ENCODE results near the gene VASH2. TPM values are rescaled to one million over a fixed set of nuclear protein-coding genes. Genes with fewer than 3 reads are reported as not detected.

The VASH2 gene
- total and polyA plus RNA-seq, 2 of the 4 experiments (the other 2 are of a cell fraction), result 0.90 to 1.2 TPM

GRCh38 chr1:212968368-212968863 is 18.1 kb downstream of the VASH2 start:
- no peak overlapping the region for H4K5ac ChIP-seq (ENCODE audit: low read depth, low read length)
- no peak overlapping the region for H2BK5ac ChIP-seq (ENCODE audit: low read depth, low read length, poor library complexity, severe bottlenecking)
- no peaks in the 10 kb centered on the region for H3K27me3 ChIP-seq (ENCODE audit: control insufficient read depth, insufficient read depth, low read length)
- no peak overlapping the region for H3K14ac ChIP-seq (replicated peaks; ENCODE audit: low read depth, low read length)
- H2AFZ ChIP-seq (replicated peaks; ENCODE audit: low read length, poor library complexity), result peak overlapping the region; percentile 69
- no peak overlapping the region for H3K4ac ChIP-seq (ENCODE audit: low read depth, low read length)
- TF ChIP-seq MAZ (IDR thresholded peaks at IDR 0.05; ENCODE audit: borderline replicate concordance, low read depth, low read length), result no peak
- TF ChIP-seq USF2 (IDR thresholded peaks at IDR 0.05; ENCODE audit: low read depth, low read length), result no peak
- no peak for TF ChIP-seq CTCF (conservative IDR thresholded peaks at IDR 0.05; ENCODE audit: low read depth, low read length)
- TF ChIP-seq CHD1 (IDR thresholded peaks at IDR 0.05; ENCODE audit: low read depth, low read length), result no peak
- no peak for TF ChIP-seq SMC3 (IDR thresholded peaks at IDR 0.05; ENCODE audit: low read depth, low read length)
- TF ChIP-seq RAD21 (IDR thresholded peaks at IDR 0.05; ENCODE audit: low read length), result no peak
- no peak for TF ChIP-seq CEBPB (IDR thresholded peaks at IDR 0.05; ENCODE audit: low read depth, low read length)
- TF ChIP-seq BHLHE40 (IDR thresholded peaks at IDR 0.05; ENCODE audit: low read depth, low read length), result no peak
- TF ChIP-seq POLR2A (IDR thresholded peaks at IDR 0.05; ENCODE audit: low read depth, low read length), result no peak
- no peak for TF ChIP-seq MAFK (IDR thresholded peaks at IDR 0.05; ENCODE audit: low read depth, low read length)
- TF ChIP-seq FOS (IDR thresholded peaks at IDR 0.05; ENCODE audit: low read depth, low read length), result no peak
- TF ChIP-seq RCOR1 (IDR thresholded peaks at IDR 0.05; ENCODE audit: insufficient replicate concordance, low read length), result no peak
- no peak for TF ChIP-seq MXI1 (IDR thresholded peaks at IDR 0.05; ENCODE audit: borderline replicate concordance, low read depth, low read length)
- TF ChIP-seq RFX5 (IDR thresholded peaks at IDR 0.05; ENCODE audit: low read depth, low read length), result no peak
- TF ChIP-seq, protein P1, sequence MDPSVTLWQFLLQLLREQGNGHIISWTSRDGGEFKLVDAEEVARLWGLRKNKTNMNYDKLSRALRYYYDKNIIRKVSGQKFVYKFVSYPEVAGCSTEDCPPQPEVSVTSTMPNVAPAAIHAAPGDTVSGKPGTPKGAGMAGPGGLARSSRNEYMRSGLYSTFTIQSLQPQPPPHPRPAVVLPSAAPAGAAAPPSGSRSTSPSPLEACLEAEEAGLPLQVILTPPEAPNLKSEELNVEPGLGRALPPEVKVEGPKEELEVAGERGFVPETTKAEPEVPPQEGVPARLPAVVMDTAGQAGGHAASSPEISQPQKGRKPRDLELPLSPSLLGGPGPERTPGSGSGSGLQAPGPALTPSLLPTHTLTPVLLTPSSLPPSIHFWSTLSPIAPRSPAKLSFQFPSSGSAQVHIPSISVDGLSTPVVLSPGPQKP (IDR thresholded peaks at IDR 0.05; ENCODE audit: borderline replicate concordance, low read depth, low read length), result no peak
- no peak for TF ChIP-seq NFE2L2 (IDR thresholded peaks at IDR 0.05; ENCODE audit: low read depth, low read length)
- H3K9ac ChIP-seq (ENCODE audit: low read depth, low read length), result no peak overlapping the region
- H3K4me3 ChIP-seq (ENCODE audit: insufficient read depth, low read depth, low read length), result no peak overlapping the region
- H2AK5ac ChIP-seq (ENCODE audit: low read depth, low read length), result no peak overlapping the region
- H4K20me1 ChIP-seq (ENCODE audit: insufficient read depth, low read length), result no peaks in the 10 kb centered on the region
- BruUV-seq (replicated peaks), result no TSS peak
- CTCF ChIA-PET, result interaction anchor here (0.7 to 1.2 kb wide), 4 partner anchors 9 to 157 kb away, joined by 3 to 4 read pairs (median 4); no protein-coding TSS in a partner anchor
- DNase-seq (no peak), ATAC-seq (ENCODE audit: low read depth) (no peak)
- intact Hi-C loops (cut with micrococcal nuclease), result no loop called here
- H4K8ac ChIP-seq (ENCODE audit: low read depth in 2 of 2, low read length in 2 of 2), result no peak overlapping the region
- in situ Hi-C loops (cut with MboI; ENCODE audit: low sequenced_read_pairs), result no loop called here
- no peaks in the 10 kb centered on the region for H3K9me1 ChIP-seq (ENCODE audit: insufficient read depth, low read length)
- H3K9me3 ChIP-seq (ENCODE audit: control insufficient read depth, insufficient read depth, low read length), result no peaks in the 10 kb centered on the region
- H2BK15ac ChIP-seq (ENCODE audit: low read depth, low read length), result no peak overlapping the region
- H3K4me1 ChIP-seq (ENCODE audit: control insufficient read depth, insufficient read depth, low read length), result peaks cover 3% of the 10 kb centered on the region; the same call in 1 of the 2 replicates
- H2BK120ac ChIP-seq (ENCODE audit: low read depth, low read length), result no peak overlapping the region
- no peak overlapping the region for H3K4me2 ChIP-seq (ENCODE audit: low read depth, low read length)
- dilution Hi-C loops (cut with HindIII; ENCODE audit: low sequenced_read_pairs, unreplicated experiment), result no loop called here
- H4K91ac ChIP-seq (ENCODE audit: insufficient read depth, low read depth, low read length), result no peak overlapping the region
- no peak overlapping the region for H2AK9ac ChIP-seq (replicated peaks; ENCODE audit: low read depth, low read length, poor library complexity)
- 80% methylated on average over 1 of the region's 3 CpGs; no CpG with 5 or more reads in 1 of the 2 experiments for WGBS, 2 experiments (ENCODE audit: extremely low coverage in 2 of 2, insufficient read length in 1 of 2)
- H3K36me3 ChIP-seq (ENCODE audit: control insufficient read depth, insufficient read depth, low read length), result peaks cover 18% of the 10 kb centered on the region
- no peak overlapping the region for H3K18ac ChIP-seq (ENCODE audit: low read depth, low read length)
- no peak overlapping the region for H3K56ac ChIP-seq (ENCODE audit: extremely low read depth, insufficient read depth, low read length)
- no peak overlapping the region for H3K23ac ChIP-seq (ENCODE audit: low read depth, low read length)
- no peaks in the 10 kb centered on the region for H3K79me1 ChIP-seq (ENCODE audit: low read depth in 1 of 2, low read length in 2 of 2)
- H2BK20ac ChIP-seq (ENCODE audit: low read depth, low read length), result no peak overlapping the region
- POLR2A ChIA-PET (ENCODE audit: unreplicated experiment), result no interaction called here
- no peak overlapping the region for H3K27ac ChIP-seq (ENCODE audit: insufficient read depth, low read length)
